PC-9 (cell line): Measurements from ENCODE around the gene MAN1C1.

Experiments
- EZH2 ChIP-seq: fragments of 200-600 bp; sonication (generic); IDR thresholded peaks from 2 replicates; pipeline ENCODE4 v1.8.0; 2017; ENCODE audit warnings: antibody characterized with exemption, low read depth
- TF ChIP-seq, protein P1 (sequence below): fragments of 200-600 bp; sonication (generic); conservative IDR thresholded peaks from 2 replicates; pipeline ENCODE4 v1.6.1; 2017; ENCODE audit warnings: mixed run types, antibody characterized with exemption, mild to moderate bottlenecking, moderate library complexity

DNA sequence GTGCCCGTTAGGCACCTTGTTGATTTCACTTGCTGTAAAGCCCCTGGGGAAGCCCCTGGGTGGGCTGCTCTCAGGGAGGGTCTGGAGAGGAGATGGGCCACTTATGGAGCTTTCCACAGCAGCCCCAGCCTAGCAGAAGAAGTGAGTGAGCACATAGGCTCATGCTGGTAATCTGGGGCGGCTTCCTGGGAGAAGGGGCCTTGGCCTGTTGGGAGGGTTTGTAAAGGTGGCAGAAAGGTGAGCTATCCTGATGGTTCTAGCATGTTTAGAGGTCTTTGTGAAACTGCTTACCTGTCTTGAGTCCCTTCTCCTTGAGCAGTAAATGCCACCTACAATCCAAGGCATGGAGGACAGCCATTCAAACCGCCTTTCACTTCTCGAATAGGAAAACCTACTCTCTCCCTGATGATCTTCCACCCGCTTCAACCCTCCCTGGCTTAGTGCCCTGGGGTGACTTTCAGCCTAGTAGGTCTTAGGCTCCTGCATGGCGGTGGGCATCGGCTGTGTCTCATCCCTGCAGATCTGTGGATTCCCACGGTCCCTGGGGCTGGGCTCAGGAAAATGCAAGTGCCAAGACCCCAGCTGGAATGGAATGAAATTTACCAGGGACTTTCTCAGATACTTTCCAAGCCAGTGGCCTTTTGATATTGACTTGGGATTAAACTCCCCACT is 95.8 kb downstream of the MAN1C1 start:
- TF ChIP-seq, protein P1, sequence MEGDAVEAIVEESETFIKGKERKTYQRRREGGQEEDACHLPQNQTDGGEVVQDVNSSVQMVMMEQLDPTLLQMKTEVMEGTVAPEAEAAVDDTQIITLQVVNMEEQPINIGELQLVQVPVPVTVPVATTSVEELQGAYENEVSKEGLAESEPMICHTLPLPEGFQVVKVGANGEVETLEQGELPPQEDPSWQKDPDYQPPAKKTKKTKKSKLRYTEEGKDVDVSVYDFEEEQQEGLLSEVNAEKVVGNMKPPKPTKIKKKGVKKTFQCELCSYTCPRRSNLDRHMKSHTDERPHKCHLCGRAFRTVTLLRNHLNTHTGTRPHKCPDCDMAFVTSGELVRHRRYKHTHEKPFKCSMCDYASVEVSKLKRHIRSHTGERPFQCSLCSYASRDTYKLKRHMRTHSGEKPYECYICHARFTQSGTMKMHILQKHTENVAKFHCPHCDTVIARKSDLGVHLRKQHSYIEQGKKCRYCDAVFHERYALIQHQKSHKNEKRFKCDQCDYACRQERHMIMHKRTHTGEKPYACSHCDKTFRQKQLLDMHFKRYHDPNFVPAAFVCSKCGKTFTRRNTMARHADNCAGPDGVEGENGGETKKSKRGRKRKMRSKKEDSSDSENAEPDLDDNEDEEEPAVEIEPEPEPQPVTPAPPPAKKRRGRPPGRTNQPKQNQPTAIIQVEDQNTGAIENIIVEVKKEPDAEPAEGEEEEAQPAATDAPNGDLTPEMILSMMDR = no peak
- no peak for TF ChIP-seq EZH2
